OCI-LY3 (cell line): Measurements from ENCODE around the gene NNT.
"Not testable (repeated sequence)": the region's sequence is repeated elsewhere in the genome, so short reads cannot be mapped to it uniquely, and the experiment has no call there.

Experiments used
- H2AFZ ChIP-seq: fragments of 200-600, 300-600 bp; shearing (Covaris generic); 2 replicates; pipeline ENCODE4 v1.6.0; 2014; ENCODE audit warnings: antibody characterized with exemption, low read depth, low read length
- H3K27ac ChIP-seq: fragments of 200-600, 300-600 bp; sonication (generic); 2 replicates; pipeline ENCODE4 v1.5.1; 2014; ENCODE audit warnings: mild to moderate bottlenecking, low read length, moderate library complexity, mixed read lengths
- H3K27me3 ChIP-seq: fragments of 200-600, 300-600 bp; sonication (generic); 2 replicates; pipeline ENCODE4 v1.6.1; 2014; ENCODE audit warnings: low read depth, low read length, mixed read lengths
- H3K36me3 ChIP-seq: fragments of 200-600, 300-600 bp; sonication (generic); replicated peaks from 2 replicates; pipeline ENCODE3; 2014; ENCODE audit warnings: low read depth, low read length, mixed read lengths
- H3K4me1 ChIP-seq: fragments of 300-600, 200-600 bp; sonication (generic); 2 replicates; pipeline ENCODE4 v1.6.1; 2014; ENCODE audit warnings: low read length, mixed read lengths
- H3K4me2 ChIP-seq: fragments of 200-600, 300-600 bp; sonication (generic); 2 replicates; pipeline ENCODE4 v1.6.1; 2014; ENCODE audit warnings: low read length, mixed read lengths
- H3K4me3 ChIP-seq: fragments of 300-600, 200-600 bp; sonication (generic); 2 replicates; pipeline ENCODE4 v1.5.1; 2014; ENCODE audit warnings: antibody characterized with exemption, mild to moderate bottlenecking, low read length, moderate library complexity
- H3K79me2 ChIP-seq: fragments of 300-600, 200-600 bp; shearing (Covaris generic); 2 replicates; pipeline ENCODE4 v1.6.1; 2014; ENCODE audit warnings: mild to moderate bottlenecking, low read length, mixed read lengths
- H3K9ac ChIP-seq: fragments of 300-600, 200-600 bp; shearing (Covaris generic); 2 replicates; pipeline ENCODE4 v1.6.0; 2014; ENCODE audit warnings: mild to moderate bottlenecking, low read length, moderate library complexity
- H3K9me3 ChIP-seq: fragments of 200-600, 300-600 bp; shearing (Covaris generic); 2 replicates; pipeline ENCODE4 v1.6.1; 2014; ENCODE audit warnings: low read length, mixed read lengths; ENCODE audit not compliant: insufficient read depth
- H4K20me1 ChIP-seq: fragments of 200-600, 300-600 bp; sonication (generic); 2 replicates; pipeline ENCODE4 v1.6.1; 2016; ENCODE audit warnings: low read length, mixed read lengths; ENCODE audit not compliant: insufficient read depth
- CTCF ChIP-seq: fragments of 200-600, 300-600 bp; sonication (generic); IDR thresholded peaks from 2 replicates; pipeline ENCODE4 v1.5.1; 2014; ENCODE audit warnings: antibody characterized with exemption, low read length, low read depth
- EZH2phosphoT487 ChIP-seq: fragments of 200-600 bp; shearing (Covaris generic); IDR thresholded peaks from 2 replicates; pipeline ENCODE4 v1.6.1; 2018; ENCODE audit warnings: antibody characterized with exemption, mixed run types, low read depth

NNT gene

GRCh38 chr5:43663916-43664315, 60.9 kb downstream of the NNT start:
- no peak overlapping the region for H3K4me3 ChIP-seq
- no peak overlapping the region for H3K4me2 ChIP-seq
- no peaks in the 10 kb centered on the region for H3K27me3 ChIP-seq
- no peak overlapping the region for H3K27ac ChIP-seq
- no peaks in the 10 kb centered on the region for H3K4me1 ChIP-seq
- no peaks in the 10 kb centered on the region for H4K20me1 ChIP-seq
- TF ChIP-seq EZH2phosphoT487 (no peak), CTCF (no peak)
- peaks cover 9% of the 10 kb centered on the region for H3K36me3 ChIP-seq
- no peak overlapping the region for H3K9ac ChIP-seq
- no peaks in the 10 kb centered on the region for H3K9me3 ChIP-seq
- no peak overlapping the region for H2AFZ ChIP-seq
- H3K79me2 ChIP-seq, result no peaks in the 10 kb centered on the region

DNA sequence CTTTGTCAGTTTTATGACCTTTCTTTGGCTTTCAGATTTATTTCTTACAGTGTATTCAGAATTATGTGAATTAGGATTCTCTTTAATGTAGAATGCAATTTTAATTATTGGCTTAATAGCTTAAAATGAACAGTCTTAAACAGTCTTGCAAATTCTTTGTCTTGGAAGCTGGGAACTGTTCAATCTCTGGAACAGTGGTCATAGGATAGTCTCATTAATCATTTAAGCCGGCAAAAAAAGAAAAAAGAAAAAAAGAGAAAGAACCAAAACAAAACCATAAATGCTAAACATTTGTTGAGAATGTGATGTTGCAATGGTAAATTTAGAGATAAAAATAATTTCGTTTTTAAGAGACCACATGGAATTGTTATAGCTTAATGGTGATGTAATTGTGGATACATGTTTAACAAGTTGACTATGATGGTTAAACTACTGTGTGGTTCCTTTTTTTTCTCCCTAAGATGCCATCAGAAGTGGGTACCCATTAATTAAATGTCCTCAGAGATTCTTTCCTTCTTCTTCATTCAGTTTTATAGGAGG, 61.6 kb downstream of the NNT start:
- Histone ChIP-seq H4K20me1 (no peaks in the 10 kb centered on the region), H3K4me2 (no peak overlapping the region), H3K79me2 (no peaks in the 10 kb centered on the region), H3K36me3 (peaks cover 9% of the 10 kb centered on the region), H3K27me3 (no peaks in the 10 kb centered on the region), H2AFZ (no peak overlapping the region), H3K4me3 (no peak overlapping the region), H3K9me3 (no peaks in the 10 kb centered on the region), H3K27ac (no peak overlapping the region), H3K4me1 (no peaks in the 10 kb centered on the region), H3K9ac (no peak overlapping the region)
- no peak for TF ChIP-seq EZH2phosphoT487
- TF ChIP-seq CTCF, result no peak

DNA sequence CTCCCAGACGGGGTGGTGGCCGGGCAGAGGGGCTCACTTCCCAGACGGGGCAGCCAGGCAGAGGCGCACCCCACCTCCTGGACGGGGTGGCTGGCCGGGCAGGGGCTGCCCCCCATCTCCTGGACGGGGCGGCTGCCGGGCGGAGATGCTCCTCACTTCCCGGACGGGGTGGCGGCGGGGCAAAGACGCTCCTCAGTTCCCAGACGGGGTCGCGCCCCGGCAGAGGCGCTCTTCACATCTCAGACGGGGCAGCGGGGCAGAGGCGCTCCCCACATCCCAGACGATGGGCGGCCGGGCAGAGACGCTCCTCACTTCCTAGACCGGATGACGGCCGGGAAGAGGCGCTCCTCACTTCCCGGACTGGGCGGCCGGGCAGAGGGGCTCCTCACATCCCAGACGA, 62.8 kb downstream of the NNT start:
- H3K27ac ChIP-seq, H3K79me2 ChIP-seq, H3K4me3 ChIP-seq, H3K4me1 ChIP-seq, H3K4me2 ChIP-seq, H3K9me3 ChIP-seq, H3K27me3 ChIP-seq, H3K9ac ChIP-seq, H2AFZ ChIP-seq, H3K36me3 ChIP-seq, H4K20me1 ChIP-seq: not testable (repeated sequence)

GRCh38 chr5:43666728-43667127, 63.7 kb downstream of the NNT start:
- H3K36me3 ChIP-seq, H3K9ac ChIP-seq, H2AFZ ChIP-seq, H3K4me3 ChIP-seq, H3K4me2 ChIP-seq, H3K79me2 ChIP-seq, H3K27ac ChIP-seq, H3K4me1 ChIP-seq, H3K9me3 ChIP-seq, H3K27me3 ChIP-seq, H4K20me1 ChIP-seq: not testable (repeated sequence)

- H3K4me3 ChIP-seq, H3K27ac ChIP-seq, H3K27me3 ChIP-seq, H3K4me2 ChIP-seq, H2AFZ ChIP-seq, H3K36me3 ChIP-seq, H4K20me1 ChIP-seq, H3K79me2 ChIP-seq, H3K4me1 ChIP-seq, H3K9me3 ChIP-seq, H3K9ac ChIP-seq: not testable (repeated sequence)
Observed at GRCh38 chr5:43667379-43667778, 64.4 kb downstream of the NNT start.
